ENCODE results near the gene NACC1. TPM values are rescaled to one million over a fixed set of nuclear protein-coding genes. Genes with fewer than 3 reads are reported as not detected.

The NACC1 gene
- total and polyA plus RNA-seq, 2 of the 13 experiments (the other 11 are each of a cell fraction or from before 2014, with no cell fraction given) = 31.8 to 42.3 TPM

DNA sequence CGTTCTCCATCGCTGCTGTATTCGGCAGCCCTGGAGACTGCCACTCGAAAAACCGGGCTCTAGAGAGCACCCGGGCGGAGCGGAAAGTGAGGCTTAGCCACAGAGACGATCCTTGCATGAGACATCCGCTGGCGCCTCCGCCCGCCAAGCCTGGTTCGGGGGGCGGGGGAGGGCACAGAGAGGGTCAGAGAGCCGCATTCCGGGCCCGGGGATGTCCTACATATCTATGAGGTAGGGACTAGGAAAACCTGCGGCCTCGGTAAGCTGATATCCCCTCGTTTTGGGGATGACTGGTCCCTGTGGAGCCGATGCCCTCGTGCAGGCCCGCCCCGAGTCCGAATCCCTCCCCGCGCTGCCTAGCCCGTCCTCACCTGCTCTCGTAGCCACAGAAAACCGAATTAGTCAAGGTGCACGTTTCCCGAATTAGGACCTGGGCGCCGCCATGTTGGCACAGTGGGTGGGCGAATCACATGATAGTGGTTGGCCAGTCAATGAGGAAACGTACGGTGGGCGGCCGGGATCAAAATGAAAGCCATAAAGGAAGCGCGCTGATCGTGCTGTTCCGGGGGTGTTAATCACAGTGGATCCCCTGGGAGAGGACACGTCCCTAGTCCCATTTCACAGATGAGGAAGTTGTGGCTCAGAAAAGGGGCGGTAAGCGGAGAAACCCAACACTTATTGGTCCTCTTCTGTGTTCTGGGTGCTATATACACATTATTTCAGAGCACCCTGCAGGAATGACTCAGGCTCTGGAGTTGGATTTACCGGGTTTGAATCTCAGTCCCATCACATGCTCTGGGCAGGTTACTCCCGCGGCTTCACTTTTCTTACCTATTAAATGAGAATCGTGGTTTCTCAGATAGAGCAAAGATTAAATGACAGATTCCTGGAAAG is 1.5 kb upstream of the NACC1 start, which contains the start of gene TRMT1 (continued):
- TF ChIP-seq, protein P1, sequence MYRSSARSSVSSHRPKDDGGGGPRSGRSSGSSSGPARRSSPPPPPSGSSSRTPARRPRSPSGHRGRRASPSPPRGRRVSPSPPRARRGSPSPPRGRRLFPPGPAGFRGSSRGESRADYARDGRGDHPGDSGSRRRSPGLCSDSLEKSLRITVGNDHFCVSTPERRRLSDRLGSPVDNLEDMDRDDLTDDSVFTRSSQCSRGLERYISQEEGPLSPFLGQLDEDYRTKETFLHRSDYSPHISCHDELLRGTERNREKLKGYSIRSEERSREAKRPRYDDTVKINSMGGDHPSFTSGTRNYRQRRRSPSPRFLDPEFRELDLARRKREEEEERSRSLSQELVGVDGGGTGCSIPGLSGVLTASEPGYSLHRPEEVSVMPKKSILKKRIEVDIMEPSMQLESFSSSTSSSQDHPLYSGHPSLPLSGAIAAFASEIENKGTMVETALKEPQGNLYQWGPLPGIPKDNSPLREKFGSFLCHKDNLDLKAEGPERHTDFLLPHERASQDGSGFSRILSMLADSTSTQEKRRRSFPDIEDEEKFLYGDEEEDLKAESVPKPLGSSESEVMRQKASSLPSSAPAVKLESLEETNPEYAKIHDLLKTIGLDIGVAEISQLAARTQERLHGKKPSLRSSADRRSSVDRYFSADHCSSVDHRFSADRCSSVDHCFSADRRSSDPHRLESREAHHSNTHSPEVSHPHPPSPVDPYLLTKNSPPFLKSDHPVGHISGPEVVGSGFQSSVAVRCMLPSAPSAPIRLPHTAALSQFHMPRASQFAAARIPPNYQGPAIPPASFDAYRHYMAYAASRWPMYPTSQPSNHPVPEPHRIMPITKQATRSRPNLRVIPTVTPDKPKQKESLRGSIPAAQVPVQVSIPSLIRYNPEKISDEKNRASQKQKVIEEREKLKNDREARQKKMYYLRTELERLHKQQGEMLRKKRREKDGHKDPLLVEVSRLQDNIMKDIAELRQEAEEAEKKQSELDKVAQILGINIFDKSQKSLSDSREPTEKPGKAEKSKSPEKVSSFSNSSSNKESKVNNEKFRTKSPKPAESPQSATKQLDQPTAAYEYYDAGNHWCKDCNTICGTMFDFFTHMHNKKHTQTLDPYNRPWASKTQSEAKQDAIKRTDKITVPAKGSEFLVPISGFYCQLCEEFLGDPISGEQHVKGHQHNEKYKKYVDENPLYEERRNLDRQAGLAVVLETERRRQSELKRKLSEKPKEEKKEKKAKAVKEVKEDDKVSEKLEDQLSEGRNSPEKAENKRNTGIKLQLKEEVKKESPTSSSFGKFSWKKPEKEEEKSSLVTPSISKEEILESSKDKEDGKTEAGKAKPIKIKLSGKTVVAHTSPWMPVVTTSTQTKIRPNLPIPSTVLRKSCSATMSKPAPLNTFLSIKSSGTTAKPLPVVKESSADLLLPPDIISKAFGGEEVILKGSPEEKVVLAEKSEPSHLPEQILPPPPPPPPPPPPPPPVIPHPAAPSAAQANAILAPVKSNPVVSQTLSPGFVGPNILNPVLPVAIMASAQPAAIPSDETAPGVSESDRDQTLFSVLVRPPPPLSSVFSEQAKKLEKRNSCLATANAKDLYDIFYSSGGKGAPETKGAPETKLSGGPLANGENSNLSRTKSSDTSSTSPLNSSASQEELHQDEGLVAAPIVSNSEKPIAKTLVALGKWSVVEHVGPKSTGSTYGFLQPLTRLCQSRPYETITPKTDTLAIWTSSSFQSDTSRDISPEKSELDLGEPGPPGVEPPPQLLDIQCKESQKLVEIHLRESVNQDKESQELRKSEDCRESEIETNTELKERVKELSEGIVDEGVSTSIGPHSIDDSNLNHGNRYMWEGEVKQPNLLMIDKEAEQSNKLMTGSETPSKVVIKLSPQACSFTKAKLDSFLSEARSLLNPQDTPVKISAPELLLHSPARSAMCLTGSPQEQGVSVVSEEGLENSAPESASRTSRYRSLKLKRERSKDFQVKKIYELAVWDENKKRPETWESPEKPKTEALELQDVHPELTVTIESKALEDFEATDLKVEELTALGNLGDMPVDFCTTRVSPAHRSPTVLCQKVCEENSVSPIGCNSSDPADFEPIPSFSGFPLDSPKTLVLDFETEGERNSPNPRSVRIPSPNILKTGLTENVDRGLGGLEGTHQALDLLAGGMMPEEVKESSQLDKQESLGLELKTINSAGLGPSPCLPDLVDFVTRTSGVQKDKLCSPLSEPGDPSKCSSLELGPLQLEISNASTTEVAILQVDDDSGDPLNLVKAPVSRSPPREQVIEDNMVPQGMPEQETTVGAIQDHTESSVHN (CRISPR knock-in tag; IDR thresholded peaks at IDR 0.05) = no peak
- peak; percentile 86 for TF ChIP-seq ADNP (CRISPR knock-in tag; IDR thresholded peaks at IDR 0.05)
- TF ChIP-seq SMAD1 (CRISPR knock-in tag; IDR thresholded peaks at IDR 0.05; ENCODE audit: borderline replicate concordance, low read depth) = peak; percentile 64; the same call in 1 of the 2 replicates
- no peak for TF ChIP-seq GZF1 (CRISPR knock-in tag; IDR thresholded peaks at IDR 0.05)
- TF ChIP-seq ZNF761 (CRISPR knock-in tag; conservative IDR thresholded peaks at IDR 0.05) = no peak
- TF ChIP-seq FOXO1 (CRISPR knock-in tag; IDR thresholded peaks at IDR 0.05) = peak; percentile 67
- 0 out of 2 replicates have a peak, but pooled peaks have one; percentile 31 for TF ChIP-seq ZFP90 (CRISPR knock-in tag; IDR thresholded peaks at IDR 0.05; ENCODE audit: borderline replicate concordance)
- TF ChIP-seq SAFB2 (CRISPR knock-in tag; IDR thresholded peaks at IDR 0.05; ENCODE audit: borderline replicate concordance, low read depth) = no peak
- TF ChIP-seq ZNF720 (CRISPR knock-in tag; IDR thresholded peaks at IDR 0.05) = no peak
- TF ChIP-seq TGIF2 (CRISPR knock-in tag; IDR thresholded peaks at IDR 0.05) = peak; percentile 92
- TF ChIP-seq, protein P2, sequence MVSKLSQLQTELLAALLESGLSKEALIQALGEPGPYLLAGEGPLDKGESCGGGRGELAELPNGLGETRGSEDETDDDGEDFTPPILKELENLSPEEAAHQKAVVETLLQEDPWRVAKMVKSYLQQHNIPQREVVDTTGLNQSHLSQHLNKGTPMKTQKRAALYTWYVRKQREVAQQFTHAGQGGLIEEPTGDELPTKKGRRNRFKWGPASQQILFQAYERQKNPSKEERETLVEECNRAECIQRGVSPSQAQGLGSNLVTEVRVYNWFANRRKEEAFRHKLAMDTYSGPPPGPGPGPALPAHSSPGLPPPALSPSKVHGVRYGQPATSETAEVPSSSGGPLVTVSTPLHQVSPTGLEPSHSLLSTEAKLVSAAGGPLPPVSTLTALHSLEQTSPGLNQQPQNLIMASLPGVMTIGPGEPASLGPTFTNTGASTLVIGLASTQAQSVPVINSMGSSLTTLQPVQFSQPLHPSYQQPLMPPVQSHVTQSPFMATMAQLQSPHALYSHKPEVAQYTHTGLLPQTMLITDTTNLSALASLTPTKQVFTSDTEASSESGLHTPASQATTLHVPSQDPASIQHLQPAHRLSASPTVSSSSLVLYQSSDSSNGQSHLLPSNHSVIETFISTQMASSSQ (IDR thresholded peaks at IDR 0.05; ENCODE audit: low read depth) = no peak; the same call in 1 of the 2 replicates
- TF ChIP-seq, protein P2 (CRISPR knock-in tag; IDR thresholded peaks at IDR 0.05; ENCODE audit: borderline replicate concordance) = peak; percentile 51; the same call in 1 of the 2 replicates
- no peak for TF ChIP-seq RAD21 (CRISPR knock-in tag; IDR thresholded peaks at IDR 0.05)
- no peak for TF ChIP-seq ZSCAN25 (CRISPR knock-in tag; IDR thresholded peaks at IDR 0.05)

Data from HepG2 (cell line).